HG02981 (cell line): ENCODE measurements around the gene SUSD1.

Source experiments
- ATAC-seq: cut with Tn5 transposase; IDR thresholded peaks from one replicate; pipeline ENCODE4 v1.9.1; 2021; ENCODE audit warnings: mild to moderate bottlenecking, moderate library complexity; ENCODE audit not compliant: unreplicated experiment

SUSD1 gene

GRCh38 chr9:112020680-112021596 lies 154.2 kb downstream of the SUSD1 start:
- peak; percentile 80 for ATAC-seq

- no peak for ATAC-seq
These were observed 157.2 kb downstream of the SUSD1 start for GRCh38 chr9:112017878-112018277.

DNA sequence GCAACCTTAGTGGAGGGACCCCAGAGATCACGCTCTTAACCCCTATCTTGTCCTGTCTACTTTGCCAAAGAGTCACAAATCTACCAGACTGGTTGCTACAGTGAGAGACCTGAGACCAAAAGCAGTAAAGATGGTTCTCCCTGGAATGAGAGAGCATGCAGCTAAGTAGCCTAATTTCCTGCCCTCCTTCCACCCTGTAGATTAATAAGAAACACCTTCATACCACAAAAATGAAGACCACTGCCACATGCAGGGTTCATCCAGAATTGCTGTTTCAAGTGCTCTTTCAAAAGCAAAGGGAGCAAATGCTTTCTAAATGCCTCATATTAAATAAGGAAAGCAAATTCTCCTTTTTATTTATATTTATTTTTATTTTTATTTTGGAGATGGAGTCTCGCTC lies 159.4 kb downstream of the SUSD1 start:
- ATAC-seq = no peak

GRCh38 chr9:112015149-112015548 lies 159.9 kb downstream of the SUSD1 start:
- ATAC-seq = no peak

- no peak for ATAC-seq
These were observed 161.8 kb downstream of the SUSD1 start for GRCh38 chr9:112013266-112013665.

- ATAC-seq = peak; percentile 77
These were observed 162.8 kb downstream of the SUSD1 start for GRCh38 chr9:112012026-112012902.

DNA sequence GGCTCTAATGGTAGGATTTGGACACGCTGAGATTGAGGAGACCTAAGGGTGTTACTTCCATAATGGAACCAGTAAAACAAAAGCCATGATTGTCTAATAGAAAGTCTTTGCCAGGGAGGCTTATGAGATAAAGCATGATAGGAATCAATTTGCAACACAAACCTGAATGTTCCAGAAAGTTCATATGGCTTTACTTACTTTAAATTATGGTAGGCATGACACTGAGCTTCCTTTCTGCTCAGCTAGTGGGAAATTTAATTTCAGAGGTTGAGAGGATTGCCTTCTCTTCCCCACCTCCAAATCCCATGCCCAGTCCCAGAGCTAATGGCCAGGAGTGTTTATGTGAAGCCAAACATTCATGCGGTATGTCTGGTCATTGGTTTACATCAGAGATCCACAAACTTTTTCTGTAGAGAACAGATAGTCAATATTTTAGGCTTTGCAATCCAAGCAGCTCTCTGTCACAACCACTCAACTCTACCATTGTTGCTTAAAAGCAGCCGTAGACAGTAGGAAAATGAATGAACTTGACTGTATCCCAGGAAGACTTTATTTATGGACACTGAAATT lies 164.0 kb downstream of the SUSD1 start:
- ATAC-seq = no peak

- ATAC-seq = no peak
These were observed 164.6 kb downstream of the SUSD1 start for GRCh38 chr9:112010537-112010936.

- no peak for ATAC-seq
These were observed 165.4 kb downstream of the SUSD1 start for GRCh38 chr9:112009656-112010055.

- peak; percentile 36 for ATAC-seq
These were observed 167.4 kb downstream of the SUSD1 start for GRCh38 chr9:112007575-112008240.

DNA sequence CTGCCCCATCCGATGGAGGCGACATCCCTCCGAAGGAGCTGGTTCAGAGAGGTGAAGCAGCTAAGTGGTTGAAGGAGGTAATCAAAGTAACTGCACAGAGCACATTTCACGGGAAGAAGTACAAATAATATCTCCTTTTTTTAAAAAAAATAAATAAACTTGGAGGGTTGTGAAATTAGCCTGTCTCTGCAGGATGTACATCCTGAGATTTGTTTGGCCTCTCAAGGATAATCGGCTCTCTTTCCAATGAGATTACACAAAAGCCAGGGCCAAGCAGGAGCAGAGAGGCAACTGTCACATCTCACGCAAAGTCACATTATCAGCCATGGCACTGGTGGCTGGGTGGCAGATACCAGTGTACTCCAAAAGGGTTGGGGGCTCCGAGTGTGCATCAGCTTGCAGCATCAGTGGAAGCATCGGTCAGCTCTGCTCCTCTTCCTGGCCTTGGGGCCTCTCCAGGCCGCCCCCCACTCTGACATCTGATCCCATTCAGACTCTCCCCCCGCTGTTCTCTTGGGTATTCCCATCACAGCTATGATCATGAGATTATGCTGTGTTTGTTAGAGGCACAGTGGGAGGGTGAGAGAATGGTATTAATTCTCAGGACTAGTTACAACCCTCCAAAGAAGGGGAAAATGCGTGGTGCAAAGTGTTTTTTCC lies 168.6 kb downstream of the SUSD1 start:
- no peak for ATAC-seq

DNA sequence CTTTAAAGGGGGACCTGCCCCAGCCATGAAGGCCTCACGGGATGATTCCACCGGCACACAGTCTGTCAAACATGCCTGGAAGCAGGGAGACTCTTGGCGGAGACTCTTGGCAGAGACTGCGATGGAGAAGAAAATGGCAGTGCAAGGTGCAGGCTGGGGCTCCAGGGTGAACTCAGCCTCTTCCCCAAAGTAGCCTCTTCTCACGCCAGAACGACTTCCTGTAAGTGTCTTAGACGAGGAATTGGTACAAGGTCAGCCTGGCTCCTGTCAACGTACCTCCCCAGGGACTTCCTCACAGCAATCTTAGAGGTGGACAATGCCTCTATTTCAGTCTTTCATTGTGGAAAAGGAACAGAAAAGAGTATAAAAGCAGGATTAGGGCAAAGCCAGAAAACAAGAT lies 169.2 kb downstream of the SUSD1 start:
- ATAC-seq = no peak

- no peak for ATAC-seq
These were observed 171.6 kb downstream of the SUSD1 start for GRCh38 chr9:112003538-112003937.

DNA sequence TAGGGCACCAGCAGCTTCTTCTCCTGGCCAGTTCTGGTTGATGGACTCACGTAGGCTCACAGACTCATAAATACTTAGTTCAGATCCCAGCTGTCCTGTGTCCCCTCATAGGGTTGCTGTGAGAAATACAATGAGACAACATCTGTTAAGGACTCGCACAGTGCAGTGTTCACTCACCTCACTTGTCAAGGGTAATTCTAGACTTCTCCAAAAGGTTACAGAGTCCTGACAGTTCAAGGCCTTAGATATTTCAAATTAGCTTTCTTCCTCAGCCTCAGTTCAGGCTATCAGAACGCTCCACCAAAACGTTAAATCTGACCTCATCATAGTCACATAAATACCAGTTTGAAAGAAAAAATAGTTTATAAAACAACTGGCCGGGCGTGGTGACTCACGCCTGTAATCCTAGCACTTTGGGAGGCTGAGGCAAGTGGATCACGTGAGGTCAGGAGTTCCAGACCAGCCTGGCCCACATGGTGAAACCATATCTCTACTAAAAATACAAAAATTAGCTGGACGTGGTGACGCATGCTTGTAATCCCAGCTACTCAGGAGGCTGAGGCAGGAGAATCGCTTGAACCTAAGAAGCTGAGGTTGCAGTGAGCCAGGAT lies 172.1 kb downstream of the SUSD1 start:
- ATAC-seq = no peak

- no peak for ATAC-seq
These were observed 172.8 kb downstream of the SUSD1 start for GRCh38 chr9:112002131-112002846.

DNA sequence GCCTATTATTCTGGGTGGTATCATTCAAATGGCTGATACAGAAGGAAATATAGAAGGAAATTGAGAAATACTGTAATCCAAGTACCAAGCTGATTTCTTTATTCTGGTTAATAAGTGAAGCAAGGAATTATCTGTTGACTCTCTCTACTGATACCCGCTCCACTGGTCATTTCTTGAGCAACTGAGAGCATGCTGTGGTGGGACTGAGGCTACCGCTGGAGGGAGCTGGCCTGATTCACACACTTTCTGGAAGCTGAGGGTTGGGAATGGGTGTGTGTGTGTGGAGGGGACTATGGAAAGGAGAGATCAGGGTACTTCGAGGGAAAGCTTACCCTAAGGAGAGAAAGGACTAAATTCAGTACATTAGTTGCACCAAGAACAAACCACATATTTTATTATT lies 174.4 kb downstream of the SUSD1 start:
- no peak for ATAC-seq

DNA sequence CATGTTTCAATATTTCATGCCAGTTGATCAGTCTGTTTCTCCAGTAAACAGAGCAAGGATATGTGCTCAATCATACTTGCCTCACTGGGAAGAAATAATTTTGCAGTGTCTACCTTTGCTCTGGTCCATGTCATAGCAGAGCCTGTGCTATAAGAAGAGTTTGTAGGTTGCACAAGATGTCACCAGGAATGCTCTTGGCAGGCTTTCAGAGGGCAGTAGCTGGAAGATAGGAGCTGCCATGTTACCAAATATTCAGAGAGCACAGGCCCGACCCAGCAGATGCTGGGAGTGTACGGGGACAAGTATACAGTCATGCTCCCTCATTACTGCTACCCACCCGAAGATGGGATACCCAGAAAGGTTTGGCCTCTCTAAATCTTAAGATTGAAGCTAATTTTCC lies 175.8 kb downstream of the SUSD1 start:
- no peak for ATAC-seq

GRCh38 chr9:111997831-111998230 lies 177.3 kb downstream of the SUSD1 start:
- no peak for ATAC-seq

DNA sequence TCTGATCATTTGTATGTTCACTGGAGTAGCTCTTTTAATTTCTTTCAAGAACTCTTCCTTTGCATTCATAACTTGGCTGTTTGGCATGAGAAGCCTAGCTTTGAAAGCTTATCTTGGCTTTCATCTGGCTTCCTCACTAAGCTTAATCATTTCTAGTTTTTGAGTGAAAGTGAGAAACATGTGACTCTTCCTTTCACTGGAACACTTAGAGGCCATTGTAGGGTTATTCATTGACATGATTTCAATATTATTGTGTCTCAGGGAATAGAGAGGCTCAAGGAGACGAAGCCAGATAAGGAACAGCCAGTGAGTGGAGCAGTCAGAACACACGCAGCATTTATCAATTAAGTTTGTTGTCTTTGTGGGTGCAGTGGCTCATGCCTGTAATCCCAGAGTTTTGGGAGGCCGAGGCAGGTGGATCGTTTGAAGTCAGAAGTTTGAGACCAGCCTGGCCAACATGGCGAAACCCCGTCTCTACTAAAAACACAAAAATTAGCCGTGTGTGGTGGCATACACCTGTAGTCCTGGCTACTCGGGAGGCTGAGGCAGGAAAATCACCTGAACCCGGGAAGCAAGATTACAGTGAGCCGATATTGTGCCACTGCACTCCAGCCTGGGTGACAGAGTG lies 180.2 kb downstream of the SUSD1 start:
- ATAC-seq = peak; percentile 44
